Stomach (tissue), 9 donors: ENCODE results near the gene SBF1. TPM values are rescaled to one million over a fixed set of nuclear protein-coding genes. Genes with fewer than 3 reads are reported as not detected.

Experiments used
- DNase-seq, 2 donors: peaks; one replicate each; pipeline versions ENCODE4 v3.0.0 to v3.0.0-alpha.2; 2013 to 2019
- H3K27ac ChIP-seq, 5 donors: fragments of 200-600 bp in 4 of 5; sonication (generic) in 4 of 5; one replicate each; pipeline ENCODE4 v1.5.1; 2013 to 2019; ENCODE audit warnings: mild to moderate bottlenecking in 1 of 5, moderate library complexity in 1 of 5
- H3K27me3 ChIP-seq, 3 donors: fragments of 200-600 bp; sonication (generic); one replicate each; pipeline ENCODE4 v1.5.1; 2017 to 2019; ENCODE audit warnings: mixed run types in 1 of 3
- H3K36me3 ChIP-seq, 4 donors: fragments of 200-600 bp; sonication (generic); 1 replicate in 3 of 4; 2 replicates in 1 of 4; pipeline ENCODE4 v1.5.1; 2016 to 2019
- H3K4me1 ChIP-seq, 4 donors: fragments of 200-600 bp; sonication (generic); one replicate each; pipeline ENCODE4 v1.5.1; 2016 to 2019
- H3K4me3 ChIP-seq, 4 donors: fragments of 200-600 bp; sonication (generic) in 3 of 4; one replicate each; pipeline ENCODE4 v1.5.1; 2016 to 2019; ENCODE audit warnings: mild to moderate bottlenecking in 1 of 4
- H3K9me3 ChIP-seq, 4 donors: fragments of 200-600 bp; sonication (generic); one replicate each; pipeline ENCODE4 v1.5.1; 2016 to 2019
- CTCF ChIP-seq, 7 experiments: fragments of 450-650 bp in 4 of 7; fragments of 200-600 bp in 3 of 7; sonication (generic) in 3 of 7; IDR thresholded peaks; one replicate each; pipeline ENCODE4 v1.5.1; 2016 to 2019; ENCODE audit warnings: antibody characterized with exemption in 7 of 7, control low read depth in 2 of 7, mild to moderate bottlenecking in 1 of 7
- EP300 ChIP-seq: sonication (generic); formaldehyde crosslinking; IDR thresholded peaks from one replicate; pipeline ENCODE4 v1.6.1; 2017; ENCODE audit warnings: antibody characterized with exemption
- POLR2A ChIP-seq, 4 donors: fragments of 450-650 bp; IDR thresholded peaks; one replicate each; pipeline ENCODE4 v1.6.1; 2016; ENCODE audit warnings: antibody characterized with exemption in 4 of 4, control low read depth in 2 of 4, mild to moderate bottlenecking in 1 of 4, moderate library complexity in 1 of 4
- POLR2AphosphoS5 ChIP-seq, 3 donors: sonication (generic); formaldehyde crosslinking; IDR thresholded peaks; one replicate each; pipeline ENCODE4 v1.6.1; 2016; ENCODE audit warnings: antibody characterized with exemption in 3 of 3
- WGBS, 5 donors: extraction: QIAGEN DNeasy Blood & Tissue Kit in 3 of 5; methylation state at CpG; one replicate each; pipeline versions ENCODE4 v1.1.5 to v1.1.7; 2013 to 2018; 5-methylcytosine and 5-hydroxymethylcytosine counted together
- intact Hi-C: fragments of 100-400 bp; cut with DNase I; formaldehyde crosslinking; loops from one replicate; pipeline ENCODE4 v1.15.1; 2023; ENCODE audit warnings: low total_unique reads
- polyA plus RNA-seq, 3 donors: library from polyadenylated mRNA; stranded (reverse); fragments of 200-250 nt; gene quantifications; one replicate each; pipeline ENCODE4 v1.2.3, GENCODE V29; 2013
- total RNA-seq, 5 donors: library from RNA; depleted of rRNA; stranded (reverse); fragments of >200 nt; gene quantifications; one replicate each; pipeline versions ENCODE4 v1.1.0 to v1.2.3, GENCODE V29; 2014 to 2016
- donor health status: healthy with polysubstance abuse.
- donor health status: Bipolar disorder and iron deficiency.
- donor health status: healthy.

Gene SBF1
- total and polyA plus RNA-seq, 8 donors: 9.6 to 122 (median 50.6) TPM

- Histone ChIP-seq H3K9me3 (no peaks in the 10 kb centered on the region), H3K4me1 (peaks cover 38 to 46% (median 44%) of the 10 kb centered on the region in 4 donors), H3K27ac (peak overlapping the region in 3 of 5 donors; percentile 78 to 93 (median 91)), H3K36me3 (no peaks in the 10 kb centered on the region), H3K4me3 (peak overlapping the region; percentile 83 to 99 (median 98)), H3K27me3 (peaks cover 0 to 22% (median 5%) of the 10 kb centered on the region in 3 donors)
- WGBS, 5 donors: 90 to 95% (median 94%) methylated on average over 6 of the region's 6 CpGs
- intact Hi-C loops: no loop called here
- TF ChIP-seq POLR2AphosphoS5 (IDR thresholded peaks at IDR 0.05) (no peak), EP300 (no peak), POLR2A (IDR thresholded peaks at IDR 0.05) (no peak), CTCF (IDR thresholded peaks at IDR 0.05) (no peak)
- DNase-seq: no peak
Observed at GRCh38 chr22:50475652-50476002, 792 bp upstream of the SBF1 start.

GRCh38 chr22:50473855-50474671 is 772 bp downstream of the SBF1 start:
- TF ChIP-seq CTCF (IDR thresholded peaks at IDR 0.05) (no peak), POLR2A (IDR thresholded peaks at IDR 0.05) (no peak), EP300 (no peak), POLR2AphosphoS5 (IDR thresholded peaks at IDR 0.05) (no peak)
- Histone ChIP-seq H3K4me3 (peak overlapping the region; percentile 83 to 99 (median 98)), H3K4me1 (peaks cover 54 to 62% (median 59%) of the 10 kb centered on the region in 4 donors), H3K36me3 (no peaks in the 10 kb centered on the region), H3K9me3 (no peaks in the 10 kb centered on the region), H3K27me3 (peaks cover 0 to 6% (median 0%) of the 10 kb centered on the region in 3 donors), H3K27ac (peak overlapping the region; percentile 80 to 93 (median 87))
- intact Hi-C loops: no loop called here
- WGBS, 5 donors: 2 to 3% (median 2%) methylated on average over 34 to 62 of the region's 62 CpGs
- DNase-seq: peak; percentile 49 to 75

- intact Hi-C loops: no loop called here
- Histone ChIP-seq H3K27ac (no peak overlapping the region), H3K9me3 (no peaks in the 10 kb centered on the region), H3K27me3 (no peaks in the 10 kb centered on the region), H3K4me1 (peaks cover 56 to 71% (median 62%) of the 10 kb centered on the region in 4 donors), H3K4me3 (peak overlapping the region; percentile 83 to 99 (median 98)), H3K36me3 (peaks cover 0 to 4% (median 3%) of the 10 kb centered on the region in 4 donors)
- DNase-seq: no peak
- WGBS, 5 donors: 63 to 79% (median 74%) methylated on average over 6 of the region's 6 CpGs
- peak in 1 of 7 experiments; percentile 13 for TF ChIP-seq CTCF (IDR thresholded peaks at IDR 0.05)
- no peak for TF ChIP-seq POLR2AphosphoS5 (IDR thresholded peaks at IDR 0.05)
- TF ChIP-seq POLR2A (IDR thresholded peaks at IDR 0.05): no peak
- TF ChIP-seq EP300: no peak
Observed at GRCh38 chr22:50473088-50473487, 1.7 kb downstream of the SBF1 start.

- peak overlapping the region in 1 of 5 donors; percentile 81 for H3K27ac ChIP-seq
- H3K9me3 ChIP-seq: no peaks in the 10 kb centered on the region
- DNase-seq: no peak
- intact Hi-C loops: no loop called here
- peaks cover 56 to 74% (median 62%) of the 10 kb centered on the region in 4 donors for H3K4me1 ChIP-seq
- WGBS, 5 donors: 67 to 86% (median 81%) methylated on average over 4 to 5 of the region's 5 CpGs
- H3K4me3 ChIP-seq: peak overlapping the region in 1 of 4 donors; percentile 4
- TF ChIP-seq EP300: no peak
- no peak for TF ChIP-seq CTCF (IDR thresholded peaks at IDR 0.05)
- peaks cover 10 to 15% (median 14%) of the 10 kb centered on the region in 4 donors for H3K36me3 ChIP-seq
- no peaks in the 10 kb centered on the region for H3K27me3 ChIP-seq
Observed at GRCh38 chr22:50471962-50472361, 2.9 kb downstream of the SBF1 start.
